DMS114 treated with DMSO at 0.1 percent for 48 hours (cell line): ENCODE data around the gene HTRA2.

ENCODE experiments used
- DNase-seq: peaks from one replicate; lab custom pipeline; 2025; ENCODE audit not compliant: unreplicated experiment; lab: John Stamatoyannopoulos, UW

HTRA2 gene

DNA sequence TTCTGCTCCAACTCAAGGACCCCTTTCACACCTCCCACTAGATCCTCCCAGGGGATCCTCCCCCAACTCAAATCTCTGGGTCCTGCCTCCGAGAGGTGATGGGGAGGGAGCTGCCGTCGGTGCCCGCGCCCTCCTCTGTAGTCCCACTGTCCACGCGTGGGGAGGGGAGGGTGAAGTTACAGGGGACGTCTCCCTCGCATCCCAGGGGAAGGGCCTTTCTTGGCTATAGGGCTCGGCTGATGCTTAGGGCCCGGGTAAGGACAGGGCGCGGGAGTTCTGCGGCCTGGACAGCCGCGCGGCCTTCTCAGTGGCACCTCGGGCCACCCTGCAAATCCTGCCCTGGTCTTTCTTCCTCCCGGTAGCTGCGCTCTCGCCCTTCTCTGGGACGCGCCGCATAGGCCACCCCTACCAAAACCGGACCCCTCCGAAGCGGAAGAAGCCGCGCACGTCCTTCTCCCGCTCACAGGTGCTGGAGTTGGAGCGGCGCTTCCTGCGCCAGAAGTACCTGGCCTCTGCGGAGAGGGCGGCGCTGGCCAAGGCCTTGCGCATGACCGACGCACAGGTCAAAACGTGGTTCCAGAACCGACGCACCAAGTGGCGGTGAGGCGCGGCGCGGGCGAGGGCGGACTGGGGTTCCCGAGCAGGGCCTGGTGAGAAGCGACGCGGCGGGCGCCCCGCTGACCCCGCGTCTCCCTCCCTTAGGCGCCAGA, 14.3 kb upstream of the HTRA2 start:
- no peak for DNase-seq

DNA sequence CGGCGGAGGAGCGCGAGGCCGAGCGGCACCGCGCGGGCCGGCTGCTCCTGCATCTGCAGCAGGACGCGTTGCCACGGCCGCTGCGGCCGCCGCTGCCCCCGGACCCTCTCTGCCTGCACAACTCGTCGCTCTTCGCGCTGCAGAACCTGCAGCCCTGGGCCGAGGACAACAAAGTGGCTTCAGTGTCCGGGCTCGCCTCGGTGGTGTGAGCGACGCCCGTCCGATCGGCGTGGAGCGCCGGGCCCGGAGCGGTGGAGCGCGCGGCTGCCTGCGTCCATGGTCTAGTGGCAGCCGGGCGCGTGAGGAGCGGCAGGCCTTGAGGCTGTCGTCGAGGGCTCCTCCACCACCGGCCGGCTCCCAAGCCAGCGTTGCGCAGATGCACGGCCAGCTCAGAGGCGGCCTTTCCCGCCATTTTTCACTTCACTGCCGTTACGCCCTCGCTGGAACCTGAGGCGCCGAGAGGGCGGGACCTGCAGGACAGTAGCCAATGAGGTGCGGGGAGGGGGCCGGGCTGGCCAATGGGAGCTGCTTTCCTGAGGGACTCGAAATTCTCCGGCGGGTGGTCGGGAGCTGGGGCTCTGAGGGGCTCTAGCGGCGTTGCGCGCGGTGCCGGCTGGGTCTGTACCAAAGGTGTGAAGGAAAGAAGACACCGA, 13.6 kb upstream of the HTRA2 start:
- no peak for DNase-seq

DNA sequence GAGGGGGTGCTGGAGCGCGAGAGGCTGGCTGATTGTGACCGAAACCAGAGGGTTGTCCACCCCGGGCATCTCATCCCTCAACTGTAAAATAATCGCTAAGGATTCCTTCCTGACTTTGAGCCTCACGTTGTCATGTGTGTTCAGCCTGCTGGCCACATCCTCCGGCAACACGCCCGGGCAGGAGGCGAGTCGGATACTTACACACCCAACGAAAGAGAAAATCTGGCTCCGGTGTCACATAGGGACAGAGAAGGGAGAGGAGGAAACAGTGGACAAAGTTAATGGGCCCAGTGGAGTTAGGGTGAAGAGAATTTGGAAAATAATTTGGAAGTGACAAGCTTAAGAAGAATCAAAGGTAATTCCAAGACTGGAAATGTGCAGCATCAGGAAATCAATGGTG, 13.1 kb upstream of the HTRA2 start:
- DNase-seq: no peak

DNA sequence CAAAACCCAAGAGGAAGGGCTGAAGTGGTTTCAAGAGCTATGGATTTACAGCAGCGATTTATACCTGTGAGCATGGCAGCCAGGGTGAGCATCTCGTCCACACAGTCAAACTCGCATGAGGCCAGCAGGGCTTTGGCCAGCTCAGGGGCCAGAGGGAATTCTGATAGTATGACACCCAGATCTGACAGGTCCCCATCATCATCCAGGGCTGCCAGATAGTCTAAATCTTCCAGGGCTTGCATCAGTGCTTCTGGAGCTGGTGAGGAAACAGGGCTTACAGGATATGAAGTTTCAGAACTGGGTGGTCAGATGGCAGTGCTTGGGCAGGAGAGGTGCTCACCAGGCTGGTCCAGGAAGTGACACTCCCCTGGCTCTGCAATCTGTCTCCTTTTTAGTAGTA, 7.2 kb upstream of the HTRA2 start:
- no peak for DNase-seq

DNA sequence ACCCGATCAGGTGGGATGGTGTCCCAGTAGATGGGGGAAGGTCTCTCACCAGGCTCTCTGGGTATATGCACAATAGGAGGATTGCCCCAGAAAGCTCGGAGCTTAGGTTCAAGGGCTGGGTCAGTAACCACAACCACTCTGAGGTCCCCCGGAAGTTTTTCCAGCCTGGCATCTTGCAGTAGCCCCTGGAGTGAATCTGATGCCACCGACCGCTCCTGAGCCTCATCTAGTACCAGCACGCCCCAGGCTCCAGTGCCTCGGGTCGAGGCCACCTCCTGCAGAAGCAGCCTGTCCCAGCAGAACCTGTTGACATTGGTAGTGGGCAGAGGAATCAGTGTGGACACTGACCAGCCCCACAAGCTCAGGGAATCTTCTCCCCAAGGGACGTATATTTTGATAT, 5.7 kb upstream of the HTRA2 start:
- DNase-seq: no peak

DNA sequence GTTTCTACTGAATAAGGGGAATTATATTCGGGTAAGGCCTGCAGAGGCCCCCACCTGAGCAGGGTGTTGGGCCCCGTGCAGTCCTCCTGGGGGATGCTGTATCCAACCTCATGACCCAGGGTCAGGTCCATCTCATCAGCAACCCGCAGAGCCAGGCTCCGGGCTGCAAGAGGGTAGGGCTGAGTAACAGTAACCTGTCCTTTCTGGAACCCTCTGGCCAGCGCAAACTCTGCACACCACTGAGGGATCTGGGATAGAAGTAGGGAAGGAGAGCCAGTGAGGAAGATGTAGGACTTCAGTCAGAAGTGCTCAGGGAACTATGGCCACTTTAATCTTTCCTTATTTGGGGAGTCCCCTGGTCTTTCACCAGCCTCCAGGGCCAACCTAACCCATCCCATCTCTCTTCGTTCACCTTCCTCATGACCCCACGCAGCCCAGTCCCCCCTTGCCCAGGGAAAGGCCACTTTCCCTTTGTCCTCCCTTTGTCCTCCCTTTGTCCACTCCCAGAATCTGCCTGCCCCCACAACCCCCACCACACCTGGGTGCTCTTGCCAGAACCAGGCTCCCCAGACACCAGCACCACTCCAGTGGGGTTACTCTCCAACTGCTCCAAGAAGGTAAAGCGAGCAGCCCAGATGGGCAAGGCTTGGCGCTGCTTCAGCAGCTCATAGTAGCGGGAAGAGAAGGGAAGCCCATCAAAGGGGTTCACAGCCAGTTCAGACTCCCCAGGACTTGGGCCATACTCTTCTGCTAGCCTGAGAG, 4.6 kb upstream of the HTRA2 start:
- DNase-seq: no peak

DNA sequence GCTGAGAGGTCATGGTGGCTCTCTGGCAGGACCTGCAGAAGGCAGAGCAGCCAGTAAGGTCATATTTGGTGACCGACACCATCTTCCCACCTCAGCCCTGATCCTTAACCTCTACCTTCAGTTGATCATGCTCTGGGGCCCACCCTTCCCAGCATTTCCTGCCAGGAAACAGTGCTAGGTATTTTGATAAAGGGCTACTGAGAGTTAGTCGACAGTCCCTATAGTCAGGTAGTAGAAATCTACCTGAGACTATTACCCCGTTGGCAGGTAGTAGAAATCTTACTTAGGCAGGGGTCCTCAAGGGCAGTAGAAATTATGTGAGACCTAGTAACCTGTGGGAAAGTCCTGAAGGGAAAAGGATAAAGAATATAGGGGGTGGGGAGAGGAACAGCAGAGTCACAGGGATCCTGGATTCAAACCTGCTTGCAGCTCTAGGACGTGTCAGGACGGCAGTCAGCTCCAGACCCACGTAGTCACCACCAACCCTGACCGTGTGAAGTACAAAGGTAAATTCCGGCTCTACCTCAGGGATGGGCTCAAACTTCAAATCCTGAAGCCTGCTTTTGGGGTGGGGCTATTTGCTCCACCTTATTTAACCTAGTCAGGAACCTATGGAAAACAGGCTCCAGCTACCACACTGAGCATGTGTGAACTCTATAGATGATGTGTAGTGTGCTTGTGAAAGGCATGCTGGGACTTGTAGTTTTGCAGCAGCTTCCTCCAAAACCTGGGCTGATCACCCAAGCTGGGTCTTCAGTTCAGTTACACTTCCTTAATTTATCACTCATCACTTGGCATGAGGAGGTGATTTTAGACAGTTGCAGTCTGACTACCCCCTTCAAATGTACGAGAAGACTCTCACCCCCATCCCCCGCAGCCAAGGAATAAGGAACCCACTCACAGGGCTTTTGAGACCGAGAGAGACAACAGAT, 3.8 kb upstream of the HTRA2 start, which contains the start of gene DQX1:
Gene DQX1 (minus strand): TSS at position 515 of the 932 bp plus-strand sequence. CDS start 502 bp downstream, at position 13.
- DNase-seq: peak; percentile 66

DNA sequence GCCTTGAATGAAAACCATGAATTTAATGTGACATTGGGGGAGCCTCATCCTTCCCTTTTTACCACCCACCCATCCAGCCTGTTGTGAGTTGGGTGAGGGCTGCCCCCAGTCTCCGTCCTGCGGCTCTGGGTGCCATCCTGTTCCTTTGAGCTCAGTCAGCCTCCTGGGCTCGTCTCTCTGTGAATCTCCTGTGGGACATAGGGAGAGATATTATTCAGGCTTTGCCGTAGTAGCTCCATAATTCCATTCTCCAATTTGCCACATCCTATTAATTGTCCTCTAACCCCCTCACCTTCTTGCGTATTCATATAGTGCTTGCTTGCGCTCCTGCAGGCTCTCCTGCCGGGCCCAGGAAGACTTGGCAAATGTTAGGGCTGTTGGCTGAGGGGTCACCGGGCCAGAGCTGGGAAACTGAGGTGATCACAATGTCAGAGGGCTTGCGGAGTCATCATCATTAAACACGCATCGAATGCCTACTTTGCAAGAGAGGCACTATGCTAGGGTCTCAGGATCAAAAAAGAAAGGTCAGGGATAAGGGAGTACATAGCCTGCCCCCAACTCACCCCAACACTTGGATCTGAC, 3.0 kb upstream of the HTRA2 start:
- DNase-seq: no peak

DNA sequence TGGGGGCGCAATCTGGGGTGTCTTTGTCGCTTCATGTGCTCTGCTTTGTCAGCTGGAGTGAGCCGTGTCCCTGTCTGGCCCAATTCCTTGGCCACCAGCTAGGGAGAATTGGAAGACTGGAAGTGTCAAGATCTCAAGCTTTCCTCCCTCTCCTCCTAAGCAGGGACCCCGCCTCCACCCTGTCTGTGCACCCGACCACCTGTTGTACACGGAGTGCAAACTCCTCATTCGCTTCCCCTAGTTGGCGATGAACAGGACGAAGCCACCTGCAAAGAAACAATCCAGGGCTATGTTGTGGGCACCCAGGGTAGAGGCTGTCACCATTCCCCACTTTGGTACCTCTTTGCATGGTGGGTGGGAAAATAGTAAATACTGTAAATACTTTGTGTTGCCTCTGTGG, 2.0 kb upstream of the HTRA2 start:
- DNase-seq: no peak

DNA sequence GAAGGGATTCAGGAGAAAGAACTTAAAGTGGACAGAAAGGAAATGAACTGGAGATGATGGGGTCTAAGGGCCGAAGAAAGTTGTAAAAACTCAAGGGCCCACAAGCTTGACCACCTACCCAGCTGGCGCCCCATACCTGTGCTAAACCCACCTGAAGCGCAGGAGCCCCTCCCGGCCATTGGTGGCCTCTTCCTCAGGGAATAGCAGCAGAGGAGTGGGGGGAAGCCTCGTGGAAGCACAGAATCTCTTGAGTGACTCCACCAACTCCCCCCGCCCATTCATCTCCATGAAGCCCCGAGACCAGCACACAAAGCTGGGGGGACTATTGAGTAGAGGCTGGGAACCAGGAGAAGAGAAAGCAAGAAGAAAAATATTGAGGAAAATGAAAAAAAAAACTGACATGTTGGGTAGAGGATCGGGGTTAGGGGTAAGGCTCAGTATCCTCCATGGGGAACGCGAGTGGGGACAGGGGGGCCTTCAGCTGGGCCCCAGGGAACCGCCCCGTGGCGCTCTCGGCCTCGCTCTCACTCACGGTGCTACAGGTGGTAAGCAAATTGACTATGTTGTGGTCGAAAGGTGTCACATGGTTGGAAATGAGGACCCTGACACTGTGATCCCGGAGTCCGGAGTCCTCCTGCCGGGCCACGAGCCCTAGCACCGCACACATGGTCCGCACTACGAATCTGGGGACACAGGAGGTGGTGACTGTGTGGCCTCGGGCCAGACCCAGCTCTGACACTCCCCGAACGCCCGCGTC, 955 bp upstream of the HTRA2 start:
- no peak for DNase-seq

DNA sequence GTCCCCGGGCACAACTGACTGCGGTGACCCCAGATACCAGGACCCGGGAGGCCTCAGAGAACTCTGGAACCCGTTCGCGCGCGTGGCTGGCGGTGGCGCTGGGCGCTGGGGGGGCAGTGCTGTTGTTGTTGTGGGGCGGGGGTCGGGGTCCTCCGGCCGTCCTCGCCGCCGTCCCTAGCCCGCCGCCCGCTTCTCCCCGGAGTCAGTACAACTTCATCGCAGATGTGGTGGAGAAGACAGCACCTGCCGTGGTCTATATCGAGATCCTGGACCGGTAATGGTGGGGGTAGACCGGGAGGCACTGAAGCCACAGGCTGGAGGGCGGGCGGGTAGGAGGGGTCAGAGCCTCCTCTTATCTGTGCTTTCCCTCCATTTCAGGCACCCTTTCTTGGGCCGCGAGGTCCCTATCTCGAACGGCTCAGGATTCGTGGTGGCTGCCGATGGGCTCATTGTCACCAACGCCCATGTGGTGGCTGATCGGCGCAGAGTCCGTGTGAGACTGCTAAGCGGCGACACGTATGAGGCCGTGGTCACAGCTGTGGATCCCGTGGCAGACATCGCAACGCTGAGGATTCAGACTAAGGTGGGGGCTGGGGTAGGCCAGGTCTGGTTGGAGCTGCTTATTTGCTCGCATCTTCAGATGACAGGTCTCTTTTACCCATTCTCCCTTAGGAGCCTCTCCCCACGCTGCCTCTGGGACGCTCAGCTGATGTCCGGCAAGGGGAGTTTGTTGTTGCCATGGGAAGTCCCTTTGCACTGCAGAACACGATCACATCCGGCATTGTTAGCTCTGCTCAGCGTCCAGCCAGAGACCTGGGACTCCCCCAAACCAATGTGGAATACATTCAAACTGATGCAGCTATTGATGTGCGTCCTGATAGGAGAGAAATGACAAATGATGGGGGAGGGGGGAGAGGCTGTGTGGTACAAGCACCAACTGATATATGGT, 780 bp downstream of the HTRA2 start:
- DNase-seq: no peak

DNA sequence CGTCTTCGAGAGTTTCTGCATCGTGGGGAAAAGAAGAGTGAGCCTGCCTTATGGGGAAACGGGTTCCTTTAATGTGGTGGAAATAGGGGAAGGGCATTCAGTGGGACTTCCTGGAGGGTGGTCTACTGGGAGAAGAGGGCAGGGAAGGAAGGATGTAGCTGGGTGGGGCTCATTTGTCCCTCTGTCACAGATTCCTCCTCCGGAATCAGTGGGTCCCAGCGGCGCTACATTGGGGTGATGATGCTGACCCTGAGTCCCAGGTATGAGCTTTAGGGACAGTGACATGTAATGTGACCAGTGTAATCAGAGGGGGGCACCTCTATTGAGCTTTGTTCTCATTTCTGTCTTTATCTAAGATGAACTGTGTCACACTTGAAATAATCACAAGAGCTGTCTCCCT, 1.9 kb downstream of the HTRA2 start:
- no peak for DNase-seq

DNA sequence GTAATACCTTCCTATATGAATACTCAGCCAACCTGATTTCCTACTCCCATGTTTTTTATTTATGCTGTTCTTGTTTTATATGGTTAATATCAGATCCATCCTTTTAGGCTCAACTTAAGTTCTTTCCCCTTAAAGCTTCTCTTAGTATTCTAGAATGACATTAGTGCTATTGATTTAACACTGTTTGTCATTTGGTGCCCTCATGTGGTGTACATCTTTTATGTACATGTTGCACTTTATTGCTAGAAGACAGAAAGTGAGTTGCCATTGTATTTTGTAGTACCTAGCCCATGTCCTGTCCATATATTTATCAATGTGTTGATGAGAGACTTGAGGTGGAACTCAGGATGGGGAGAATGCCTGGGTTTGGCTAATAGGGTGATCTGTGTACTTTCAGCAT, 2.5 kb downstream of the HTRA2 start:
- DNase-seq: peak; percentile 70

DNA sequence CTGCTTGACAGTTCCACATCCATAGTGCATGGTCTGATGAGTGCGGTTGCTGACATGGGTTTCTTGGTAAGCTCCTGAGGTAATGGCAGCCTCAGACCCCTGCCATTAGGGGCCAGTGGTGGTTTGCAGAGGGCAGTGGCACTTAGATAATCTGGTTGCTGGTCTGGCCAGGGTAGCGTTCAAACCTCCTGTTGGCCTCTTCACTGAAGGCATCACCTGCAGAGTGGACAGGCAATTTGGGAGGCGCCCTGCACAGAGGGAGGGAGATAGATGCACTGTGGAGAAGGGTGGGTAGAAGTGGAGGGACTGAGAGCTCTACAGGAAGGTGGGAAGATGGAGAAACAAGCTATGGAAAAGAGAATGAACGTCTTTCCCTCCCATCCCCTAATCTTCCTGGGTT, 3.7 kb downstream of the HTRA2 start:
- DNase-seq: no peak

DNA sequence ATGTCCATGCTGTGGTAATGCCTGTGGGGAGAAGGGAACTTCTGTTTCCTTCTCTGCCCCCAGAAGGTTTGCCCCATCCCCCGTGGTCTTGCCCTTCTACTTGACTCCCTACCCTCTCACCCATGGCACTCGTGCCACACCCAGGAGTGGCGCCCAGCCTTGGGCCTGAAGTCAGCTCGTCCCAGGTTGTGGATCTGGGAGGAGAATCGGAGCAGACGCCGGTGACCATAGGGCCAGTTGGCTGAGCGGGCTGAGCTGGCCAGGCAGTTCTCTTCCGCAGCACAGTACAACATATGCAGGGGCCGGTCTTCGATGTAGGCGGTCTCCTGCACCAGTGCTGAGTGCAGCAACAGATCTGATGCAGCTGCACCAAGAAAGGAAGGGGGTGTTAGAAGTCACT, 4.7 kb downstream of the HTRA2 start:
- no peak for DNase-seq

DNA sequence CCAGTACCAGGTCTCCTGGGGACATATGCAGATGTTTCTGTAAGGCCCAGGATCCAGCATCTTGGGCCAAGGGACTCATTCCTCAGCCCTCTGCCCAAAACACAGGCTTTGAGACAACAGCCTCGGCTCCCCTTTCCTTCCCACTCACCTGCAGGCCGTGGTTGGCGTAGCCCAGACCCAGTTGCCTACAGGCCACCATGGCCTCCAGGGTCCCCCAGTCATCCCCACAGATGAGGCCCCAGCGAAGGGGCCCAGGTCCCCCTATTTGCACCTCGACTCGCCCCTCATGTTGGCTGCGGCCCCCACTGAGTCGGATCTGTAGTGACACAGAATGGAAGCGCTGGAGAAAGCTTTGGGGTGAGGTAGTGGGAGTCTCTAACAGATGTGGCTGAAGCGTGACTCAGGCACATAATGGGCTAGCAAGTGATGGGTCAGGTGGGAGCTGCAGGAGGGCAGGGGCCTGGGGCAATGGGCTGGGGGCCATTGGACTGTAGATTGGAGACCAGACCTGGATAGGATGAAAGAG, 5.8 kb downstream of the HTRA2 start:
- no peak for DNase-seq

DNA sequence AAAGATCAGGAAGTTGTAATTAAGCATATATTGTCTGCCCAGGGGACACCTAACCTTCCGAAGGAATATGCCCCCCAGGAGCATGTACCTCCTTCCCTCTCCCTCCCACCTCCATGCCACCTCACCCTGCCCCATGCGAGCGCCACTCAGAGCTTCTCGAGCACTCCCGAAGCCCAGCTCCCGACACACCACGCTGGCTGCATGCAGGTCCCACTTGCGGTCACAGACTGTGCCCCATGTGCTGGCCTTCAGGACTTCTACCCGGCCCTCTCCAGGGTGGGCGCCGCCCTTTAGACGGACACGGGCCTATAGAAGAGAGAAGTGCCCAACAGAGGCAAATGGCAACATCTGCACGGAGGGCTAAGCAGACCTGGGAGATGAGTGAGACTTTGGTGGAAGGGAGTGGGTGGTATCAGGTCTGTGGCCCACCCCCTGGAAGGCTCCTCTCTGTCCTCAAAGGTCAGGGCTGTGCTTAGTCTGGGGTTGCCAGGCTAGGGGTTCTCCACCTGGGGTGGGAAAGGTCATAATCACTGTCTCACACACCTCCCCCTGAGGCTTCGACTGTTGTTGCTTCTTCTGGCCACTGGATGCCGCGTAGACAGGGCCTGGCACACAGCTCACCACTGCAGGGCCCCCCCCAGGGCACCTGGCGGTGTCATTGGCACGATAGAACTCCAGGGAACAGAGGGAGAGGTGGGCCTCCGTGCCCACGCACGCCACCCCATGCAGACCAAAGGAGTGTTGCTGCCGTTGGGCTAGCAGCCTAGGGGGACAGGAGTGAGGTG, 6.6 kb downstream of the HTRA2 start:
- no peak for DNase-seq

DNA sequence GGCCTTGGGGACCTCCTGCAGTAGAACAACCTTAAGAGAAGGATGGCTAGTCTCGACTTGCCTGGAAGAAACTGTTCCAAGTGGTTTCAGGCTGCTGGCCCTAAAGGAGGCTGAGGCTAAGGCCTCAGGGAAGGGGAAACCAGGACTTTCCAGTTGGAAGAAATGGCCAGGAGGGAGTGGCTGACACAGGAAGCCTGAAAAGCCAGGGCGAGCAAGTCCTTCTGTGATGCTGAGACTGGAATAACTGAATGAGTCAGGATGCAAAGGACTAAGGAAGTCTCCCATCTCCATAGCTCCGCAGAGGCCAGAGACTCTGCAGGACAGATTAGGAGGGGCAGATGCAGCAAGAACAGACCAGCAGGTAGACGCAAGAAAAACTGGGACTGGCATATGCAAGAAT, 7.4 kb downstream of the HTRA2 start:
- no peak for DNase-seq
